ENCODE data around the gene APLP2.
"Not testable (repeated sequence)": the region's sequence is repeated elsewhere in the genome, so short reads cannot be mapped to it uniquely, and the experiment has no call there.

The APLP2 gene

DNA sequence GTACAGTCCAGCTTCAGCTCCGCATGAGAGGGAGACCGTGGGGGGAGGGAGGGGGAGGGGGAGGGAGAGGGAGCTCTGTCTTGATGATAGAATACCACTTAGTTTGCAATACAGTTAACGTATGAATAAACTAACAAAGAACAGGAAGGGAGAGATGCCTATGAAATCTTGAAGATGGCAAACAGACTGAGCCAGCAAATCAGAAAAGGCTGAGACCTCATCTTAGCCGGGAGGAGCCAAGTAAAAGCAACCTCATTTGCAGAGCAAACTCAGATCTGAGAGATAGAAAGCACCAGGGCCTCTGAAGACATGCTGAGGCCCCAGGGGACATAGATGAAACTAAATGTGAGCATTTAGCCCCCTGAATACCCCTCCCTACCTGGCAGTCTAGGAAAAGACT lies 23.0 kb downstream of the APLP2 start:
- DNase-seq, result no peak

DNA sequence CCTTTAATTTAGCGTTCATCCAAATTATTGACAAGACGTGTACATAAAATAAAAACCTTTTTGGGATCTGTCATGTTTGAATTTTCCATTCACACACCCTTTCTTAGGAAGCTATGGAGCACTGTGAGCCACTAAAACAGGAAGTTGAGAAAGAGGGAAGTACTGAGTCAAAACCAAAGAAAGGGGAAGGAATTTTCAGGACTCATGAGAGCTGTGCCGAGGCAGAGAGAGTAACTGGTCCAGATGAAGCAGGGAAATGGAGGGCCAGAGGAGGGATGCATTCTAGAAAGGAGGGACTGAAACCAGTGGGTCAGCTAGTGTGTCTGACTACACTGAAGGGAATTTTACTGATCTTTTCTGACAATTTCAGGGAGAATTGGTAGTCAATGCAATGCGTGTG lies 24.9 kb downstream of the APLP2 start:
- DNase-seq, result no peak

DNA sequence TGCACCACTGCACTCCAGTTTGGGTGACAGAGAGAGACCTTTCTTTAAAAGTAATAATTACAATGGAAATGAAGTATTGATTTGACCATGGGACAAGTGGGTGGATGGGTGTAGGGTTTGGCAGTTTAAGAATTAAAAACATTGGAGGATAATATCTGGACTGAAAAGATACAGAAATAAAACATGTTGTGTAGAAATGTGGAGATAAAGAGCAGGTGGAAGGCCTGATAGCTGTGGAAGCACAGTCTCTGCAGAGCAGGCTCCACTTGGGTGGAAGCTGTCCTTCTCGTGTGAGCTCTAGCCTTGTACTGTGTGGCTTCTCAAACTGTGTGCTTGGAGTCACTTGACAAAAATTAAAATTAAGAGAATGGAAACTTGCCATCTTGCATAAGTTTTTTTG lies 25.6 kb downstream of the APLP2 start:
- DNase-seq, result no peak

DNA sequence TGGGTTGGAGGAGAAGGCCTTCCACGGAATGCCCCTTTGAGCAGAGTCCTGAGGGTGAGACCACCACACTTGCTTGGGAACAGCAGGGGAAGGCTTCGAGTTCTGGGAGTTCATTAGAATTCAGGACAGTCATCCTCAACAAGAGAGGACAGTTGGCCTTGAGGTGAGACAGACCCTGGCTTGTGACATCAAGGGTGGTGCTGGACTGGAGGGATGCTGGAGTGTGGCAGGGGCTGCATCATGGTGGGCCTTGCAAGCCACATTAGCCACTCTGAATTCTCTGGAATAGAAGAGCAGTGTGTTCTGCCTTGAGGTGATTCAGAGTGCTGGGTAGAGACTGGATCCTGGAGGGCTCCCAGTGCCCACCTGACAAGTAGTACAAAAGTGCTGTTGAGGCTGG lies 26.3 kb downstream of the APLP2 start:
- DNase-seq, result no peak

DNA sequence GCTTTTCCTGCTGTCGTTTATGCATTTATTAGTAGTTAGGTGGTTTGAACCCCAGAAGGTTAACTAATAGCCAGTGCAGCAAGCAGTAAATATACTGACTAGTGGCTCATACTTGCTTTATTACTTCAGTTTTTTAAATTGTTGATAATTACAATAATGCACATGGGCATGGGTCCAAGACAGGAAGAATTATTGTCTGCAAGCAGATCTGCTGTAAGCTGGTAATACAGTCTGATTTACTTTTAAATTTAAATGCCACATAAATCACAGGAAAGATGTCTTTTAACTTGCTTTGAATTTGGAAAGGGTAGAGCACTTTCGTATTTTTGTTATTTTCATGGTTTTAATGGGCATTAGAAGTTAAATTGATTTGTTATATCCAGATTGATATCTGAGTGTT lies 27.1 kb downstream of the APLP2 start:
- no peak for DNase-seq

DNA sequence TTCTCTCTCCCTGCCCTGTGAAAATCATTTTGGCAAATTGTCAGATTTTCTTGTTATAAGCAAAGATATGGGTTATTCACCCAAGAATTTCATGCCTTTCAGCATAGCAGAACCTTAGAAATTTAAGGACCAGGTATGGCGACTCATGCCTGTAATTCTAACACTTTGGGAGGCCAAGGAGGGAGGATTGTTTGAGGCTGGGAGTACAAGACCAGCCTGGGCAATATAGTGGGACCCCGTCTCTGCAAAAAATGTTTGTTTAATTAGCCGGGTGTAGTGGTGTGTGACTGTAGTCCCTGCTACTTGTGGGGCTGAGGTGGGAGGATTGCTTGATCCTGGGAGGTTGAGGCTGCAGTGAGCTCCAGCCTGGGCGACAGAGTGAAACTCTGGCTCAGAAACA lies 27.6 kb downstream of the APLP2 start:
- no peak for DNase-seq

DNA sequence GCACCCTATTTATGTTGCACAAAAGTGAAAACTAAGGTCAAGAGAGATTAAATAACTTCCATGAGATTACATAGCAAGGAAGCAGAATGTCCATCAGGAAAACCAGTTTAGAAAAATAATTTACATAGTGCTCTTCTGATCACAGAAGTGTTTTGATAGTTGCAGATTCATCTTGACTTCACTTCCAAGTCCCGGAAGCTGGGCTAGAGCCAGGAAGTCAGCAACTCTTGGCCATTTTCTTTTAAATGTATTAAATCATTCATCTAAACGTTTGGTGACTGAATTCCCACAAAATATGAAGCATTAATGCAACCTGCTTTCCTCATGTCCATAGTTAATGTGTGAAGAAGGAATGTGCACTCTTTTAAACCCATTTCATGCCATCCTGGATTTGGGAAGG lies 29.7 kb downstream of the APLP2 start:
- no peak for DNase-seq

DNA sequence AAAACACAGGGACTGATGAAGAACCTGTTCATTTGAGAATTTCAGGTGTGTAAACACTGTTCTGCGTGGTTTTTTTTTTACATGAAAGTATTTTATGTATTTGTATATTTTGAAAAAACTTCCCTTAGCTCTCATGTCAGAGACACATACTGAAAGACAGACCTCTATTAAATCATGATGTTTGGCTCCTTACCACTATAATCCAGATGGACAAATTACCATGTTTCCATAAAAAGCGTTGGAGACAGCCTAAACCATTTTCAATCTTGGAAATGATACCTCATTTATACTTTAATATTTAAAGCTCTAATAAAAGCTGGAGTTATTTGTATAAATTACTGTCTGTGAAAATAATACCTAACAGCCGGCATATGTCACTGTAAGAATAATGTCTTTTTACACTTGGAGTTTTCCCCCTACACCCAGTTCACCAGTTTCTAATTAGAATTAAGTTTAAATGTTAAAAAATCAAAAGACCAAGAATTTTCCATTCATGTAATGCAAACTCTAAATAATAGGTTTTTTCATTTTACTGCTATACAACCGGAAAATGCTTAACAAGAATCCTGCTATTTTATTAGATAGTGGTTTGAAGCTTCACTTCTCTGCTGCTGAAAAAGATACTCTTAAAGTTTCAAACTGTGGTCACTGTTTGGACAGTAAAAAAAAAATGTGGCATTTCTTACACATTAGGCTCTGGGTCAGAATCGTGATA lies 30.8 kb downstream of the APLP2 start:
- DNase-seq, result no peak

DNA sequence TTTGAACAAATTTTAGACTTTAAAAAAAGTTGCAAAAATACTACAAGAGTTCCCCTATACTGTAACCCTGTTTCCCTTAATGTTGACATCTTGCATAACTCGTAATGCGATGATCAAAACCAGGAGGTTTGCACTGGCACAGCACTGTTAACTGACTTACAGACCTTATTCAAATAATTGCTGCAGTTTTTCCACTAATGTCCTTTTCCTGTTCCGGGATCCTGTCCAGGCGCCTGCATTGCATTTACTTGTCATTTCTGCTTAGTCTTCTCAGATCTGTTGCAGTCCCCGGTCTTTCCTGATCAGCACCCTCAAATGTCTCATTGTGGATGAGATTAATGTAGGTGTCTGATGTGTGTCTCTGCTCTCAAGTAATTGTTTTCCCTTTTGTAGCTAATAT lies 32.0 kb downstream of the APLP2 start:
- DNase-seq, result no peak

DNA sequence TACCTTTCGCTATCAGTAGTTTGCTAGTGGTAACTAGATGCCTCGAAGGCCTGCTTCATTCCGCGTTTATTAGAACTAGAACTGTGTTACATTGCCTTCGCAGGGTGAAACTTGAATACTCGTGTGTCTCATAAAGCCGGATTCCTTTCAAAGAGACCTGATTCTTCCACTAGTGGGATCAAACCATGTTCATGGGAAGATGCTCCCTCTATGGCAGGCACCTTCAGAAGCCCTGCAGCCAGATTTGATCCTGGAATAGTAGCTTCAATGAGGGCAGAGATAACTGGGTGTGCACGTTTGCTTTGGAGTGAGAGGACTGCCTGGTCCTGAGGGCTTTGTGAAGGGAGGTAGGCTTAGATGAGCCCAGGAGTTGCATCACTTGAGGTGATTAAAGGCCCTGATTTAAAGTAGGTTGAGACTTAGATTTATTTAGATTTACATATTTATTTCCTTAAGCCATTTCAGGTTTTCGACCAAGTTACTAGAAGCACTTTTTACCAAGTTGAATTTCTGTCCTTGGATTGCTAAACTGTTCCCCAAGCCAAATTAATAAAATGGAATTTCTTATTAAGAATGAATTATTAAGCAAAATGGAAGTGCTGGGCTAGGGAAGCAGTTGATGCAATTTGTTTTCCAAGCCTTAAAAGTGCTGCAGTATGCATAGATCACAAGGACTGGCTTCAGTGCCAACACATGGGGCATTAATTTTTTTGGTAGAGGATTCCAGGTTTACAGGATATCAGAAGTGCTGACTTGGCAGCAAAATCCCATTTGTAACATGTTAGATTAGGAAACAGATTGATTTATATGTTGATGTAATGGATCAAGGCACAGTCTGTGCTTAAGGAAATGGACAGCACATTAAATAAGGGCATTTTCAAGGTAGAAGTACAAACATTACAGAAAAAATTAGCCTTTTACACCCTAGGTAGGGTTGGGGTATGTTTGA lies 32.9 kb downstream of the APLP2 start:
- DNase-seq, result no peak

DNA sequence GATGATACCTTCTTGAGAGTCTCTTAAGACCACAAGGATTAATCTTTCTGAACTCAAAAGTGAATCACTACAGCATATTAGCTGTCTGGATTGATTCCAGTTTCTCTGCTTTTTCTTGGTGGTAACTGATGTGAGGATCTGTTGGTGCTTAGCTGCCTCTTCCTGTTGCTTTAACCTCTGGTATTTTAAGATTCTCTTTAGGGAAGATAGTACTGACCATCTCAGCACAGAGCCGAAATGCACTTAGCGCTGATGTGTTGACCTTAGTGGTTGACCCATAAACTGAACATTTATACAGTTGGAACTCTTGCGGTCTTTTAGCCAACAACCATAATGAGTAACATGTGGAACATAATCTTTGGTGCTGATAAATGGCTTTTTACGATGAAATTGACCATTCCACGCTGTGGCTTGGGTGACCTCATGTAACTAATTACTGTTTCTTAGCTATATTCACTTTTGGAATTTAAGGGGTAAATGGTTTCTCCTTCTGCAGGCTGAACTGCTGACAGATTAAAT lies 33.7 kb downstream of the APLP2 start:
- no peak for DNase-seq

DNA sequence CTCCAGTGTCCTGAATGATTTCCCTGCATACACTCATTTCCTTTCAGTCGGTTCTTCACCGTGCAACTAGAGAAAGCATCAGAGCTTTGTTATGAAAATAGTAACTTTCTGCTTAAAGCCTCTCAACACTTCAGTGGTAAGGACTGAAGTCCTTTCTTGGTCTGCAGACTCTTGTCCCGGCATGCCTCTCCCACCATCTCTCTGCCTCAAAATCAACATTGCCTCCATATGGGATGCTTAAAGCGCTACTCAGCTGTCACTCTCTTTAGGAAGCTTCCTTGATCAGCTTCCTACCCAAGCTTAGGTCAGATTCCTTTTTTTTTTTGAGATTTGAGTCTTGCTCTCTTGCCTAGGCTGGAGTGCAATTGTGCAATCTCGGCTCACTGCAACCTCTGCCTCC lies 36.7 kb downstream of the APLP2 start:
- no peak for DNase-seq

DNA sequence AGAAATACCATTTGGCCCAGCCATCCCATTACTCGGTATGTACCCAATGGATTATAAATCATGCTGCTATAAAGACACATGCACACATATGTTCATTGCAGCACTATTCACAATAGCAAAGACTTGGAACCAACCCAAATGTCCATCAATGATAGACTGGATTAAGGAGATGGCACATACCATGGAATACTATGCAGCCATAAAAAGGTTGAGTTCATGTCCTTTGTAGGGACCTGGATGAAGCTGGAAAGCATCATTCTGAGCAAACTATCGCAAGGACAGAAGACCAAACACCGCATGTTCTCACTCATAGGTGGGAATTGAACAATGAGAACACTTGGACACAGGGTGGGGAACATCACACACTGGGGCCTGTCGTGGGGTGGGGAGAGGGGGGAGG lies 39.0 kb downstream of the APLP2 start:
- not testable (repeated sequence) for DNase-seq

DNA sequence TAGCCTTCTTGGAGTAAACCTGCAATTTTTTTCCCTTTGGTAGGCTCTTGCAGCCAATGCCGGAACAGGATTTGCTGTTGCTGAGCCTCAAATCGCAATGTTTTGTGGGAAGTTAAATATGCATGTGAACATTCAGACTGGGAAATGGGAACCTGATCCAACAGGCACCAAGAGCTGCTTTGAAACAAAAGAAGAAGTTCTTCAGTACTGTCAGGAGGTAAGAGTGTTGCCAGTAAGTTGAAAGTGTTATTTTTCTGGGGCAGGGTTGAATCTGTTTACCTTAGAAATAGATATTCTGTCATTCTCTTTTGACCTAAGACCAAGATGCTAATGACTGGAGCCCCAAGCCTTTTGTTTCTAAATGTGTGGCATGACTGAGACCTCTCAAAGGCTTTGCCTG lies 39.7 kb downstream of the APLP2 start:
- DNase-seq, result no peak

DNA sequence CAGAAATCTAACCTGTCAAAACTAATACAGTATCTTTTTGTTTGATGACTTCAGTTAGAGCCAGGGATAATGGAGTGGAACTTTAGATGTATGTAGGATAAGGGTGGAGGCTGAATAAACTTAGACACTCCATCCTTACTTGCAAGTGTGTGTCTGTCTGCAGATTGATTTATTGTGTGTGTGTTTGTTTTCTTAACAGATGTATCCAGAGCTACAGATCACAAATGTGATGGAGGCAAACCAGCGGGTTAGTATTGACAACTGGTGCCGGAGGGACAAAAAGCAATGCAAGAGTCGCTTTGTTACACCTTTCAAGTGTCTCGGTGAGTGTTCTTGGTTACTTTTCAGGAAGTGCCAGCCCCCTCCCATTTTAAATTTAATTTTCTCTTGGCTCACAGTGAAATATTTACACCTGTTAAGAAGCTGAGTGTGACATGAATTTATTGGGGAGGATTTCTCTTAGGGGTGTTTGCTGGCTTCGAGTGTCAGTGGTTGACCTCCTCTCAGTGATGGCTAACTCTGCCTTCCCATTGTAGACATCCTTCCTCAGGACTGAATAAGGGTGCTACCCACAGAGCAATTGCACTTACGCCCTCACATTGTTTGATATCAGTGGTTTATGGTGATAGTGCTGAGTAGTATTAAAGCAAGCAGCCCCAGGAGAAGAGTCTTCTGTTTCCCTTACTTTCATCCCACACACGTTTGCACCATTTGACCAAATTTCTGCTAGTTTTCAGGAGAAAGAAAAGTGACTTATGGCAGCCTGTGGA lies 40.8 kb downstream of the APLP2 start:
- no peak for DNase-seq

DNA sequence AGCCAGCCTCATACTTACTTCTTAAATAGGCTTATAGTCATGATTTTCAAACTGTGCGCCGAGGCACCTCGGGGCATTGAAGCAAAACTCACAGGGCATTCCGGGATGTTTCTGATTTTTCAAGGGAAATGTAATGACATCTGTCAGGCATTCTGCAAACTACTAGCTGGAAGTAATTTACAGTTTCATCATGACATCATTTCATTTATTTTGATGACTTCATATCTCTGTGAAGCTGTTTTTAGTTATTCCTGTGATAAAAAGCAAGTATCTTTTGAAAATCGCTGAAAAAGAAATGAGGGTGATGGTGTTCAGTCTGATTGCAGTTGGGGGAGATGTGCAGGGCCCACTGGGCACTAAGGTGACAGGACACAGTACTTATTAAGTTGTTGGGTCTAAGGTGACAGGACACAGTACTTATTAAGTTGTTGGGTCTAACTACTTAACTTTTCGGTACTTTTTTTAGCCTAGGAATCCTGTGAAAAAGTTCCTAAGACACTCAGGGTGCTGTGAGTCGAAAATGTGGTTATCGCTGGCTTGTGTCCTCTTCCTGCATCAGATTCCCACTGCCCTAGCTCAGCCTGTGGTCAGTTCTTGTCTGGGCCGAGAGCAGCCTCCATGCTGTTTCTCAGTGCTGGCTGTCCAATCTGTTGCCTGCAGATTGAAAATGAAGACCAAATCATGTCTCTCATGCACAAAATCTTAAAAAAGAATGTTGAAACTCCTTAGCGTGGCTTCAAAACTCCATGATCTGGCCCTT lies 42.6 kb downstream of the APLP2 start:
- no peak for DNase-seq

DNA sequence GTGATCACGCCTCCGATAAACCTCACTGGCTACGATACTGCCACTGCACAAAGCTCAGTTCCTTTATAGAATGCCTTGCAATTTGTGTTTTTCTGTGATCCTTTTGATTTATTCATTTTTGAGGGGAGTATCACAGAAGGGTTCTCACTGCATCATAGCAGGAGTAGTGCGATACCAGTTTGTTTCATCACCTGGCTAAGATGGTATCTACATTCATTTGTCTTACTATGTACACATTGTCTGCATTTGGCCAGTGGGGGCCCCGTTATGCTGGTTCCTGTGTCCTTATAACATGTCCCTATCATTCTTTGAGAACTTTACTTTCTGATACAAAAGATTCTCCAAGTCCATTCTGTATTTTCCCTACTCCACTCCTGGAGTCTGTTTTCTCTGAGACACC lies 44.6 kb downstream of the APLP2 start:
- DNase-seq, result no peak

DNA sequence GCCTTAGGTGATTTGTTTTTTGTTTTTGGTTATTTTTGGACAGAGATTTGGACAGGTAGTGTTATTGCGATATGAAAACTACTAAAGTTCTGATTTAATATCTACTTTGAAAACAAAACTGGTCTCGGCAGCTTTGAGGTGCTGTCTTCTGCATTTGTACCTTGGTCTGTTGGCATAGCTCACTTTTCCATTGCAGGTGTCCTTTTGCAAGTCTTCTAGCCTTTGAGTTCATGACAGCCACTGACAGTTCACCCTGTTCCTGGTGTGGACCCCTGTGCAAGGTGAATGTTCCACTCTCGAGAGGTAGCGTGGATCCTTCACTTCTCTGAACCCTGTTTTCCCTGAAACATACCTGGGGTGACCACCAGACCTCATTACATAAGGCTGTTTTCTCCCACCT lies 45.0 kb downstream of the APLP2 start:
- no peak for DNase-seq

DNA sequence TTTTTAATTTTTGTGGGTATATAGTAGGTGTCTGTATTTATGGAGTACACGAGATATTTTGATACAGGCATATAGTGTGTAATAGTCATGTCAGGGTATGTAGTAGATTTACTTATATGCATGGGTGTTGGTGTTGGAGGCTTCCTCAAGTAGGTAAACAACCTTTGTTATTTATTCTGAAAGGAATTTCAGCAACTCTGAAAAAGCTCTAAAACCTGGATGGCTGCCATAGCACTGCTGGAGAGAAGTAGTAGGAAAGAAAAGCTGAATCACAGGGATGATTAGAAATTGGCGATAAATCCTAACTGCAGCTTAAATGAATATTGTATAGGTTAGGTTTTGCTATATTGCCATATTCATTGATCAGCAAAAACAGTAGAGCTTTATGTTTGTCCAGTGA lies 45.5 kb downstream of the APLP2 start:
- no peak for DNase-seq

DNA sequence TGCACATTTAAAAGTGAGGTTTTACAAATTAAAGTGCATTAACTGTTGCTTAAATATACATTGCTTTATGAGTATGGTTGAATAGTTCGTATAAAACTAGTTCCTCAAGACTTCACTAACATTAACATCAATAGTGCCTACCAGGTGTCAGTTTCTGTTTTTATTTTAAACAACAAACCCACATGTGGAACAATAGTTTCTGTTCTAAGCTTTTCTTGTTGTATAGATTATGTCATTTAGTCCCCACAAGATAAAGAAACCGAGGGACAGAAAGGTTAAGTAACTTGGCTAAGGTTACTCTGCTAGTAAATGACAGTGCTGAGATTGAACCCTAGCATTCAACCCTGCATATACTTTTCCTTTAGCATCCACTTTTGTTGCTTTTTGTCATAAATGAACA lies 48.5 kb downstream of the APLP2 start:
- no peak for DNase-seq

DNA sequence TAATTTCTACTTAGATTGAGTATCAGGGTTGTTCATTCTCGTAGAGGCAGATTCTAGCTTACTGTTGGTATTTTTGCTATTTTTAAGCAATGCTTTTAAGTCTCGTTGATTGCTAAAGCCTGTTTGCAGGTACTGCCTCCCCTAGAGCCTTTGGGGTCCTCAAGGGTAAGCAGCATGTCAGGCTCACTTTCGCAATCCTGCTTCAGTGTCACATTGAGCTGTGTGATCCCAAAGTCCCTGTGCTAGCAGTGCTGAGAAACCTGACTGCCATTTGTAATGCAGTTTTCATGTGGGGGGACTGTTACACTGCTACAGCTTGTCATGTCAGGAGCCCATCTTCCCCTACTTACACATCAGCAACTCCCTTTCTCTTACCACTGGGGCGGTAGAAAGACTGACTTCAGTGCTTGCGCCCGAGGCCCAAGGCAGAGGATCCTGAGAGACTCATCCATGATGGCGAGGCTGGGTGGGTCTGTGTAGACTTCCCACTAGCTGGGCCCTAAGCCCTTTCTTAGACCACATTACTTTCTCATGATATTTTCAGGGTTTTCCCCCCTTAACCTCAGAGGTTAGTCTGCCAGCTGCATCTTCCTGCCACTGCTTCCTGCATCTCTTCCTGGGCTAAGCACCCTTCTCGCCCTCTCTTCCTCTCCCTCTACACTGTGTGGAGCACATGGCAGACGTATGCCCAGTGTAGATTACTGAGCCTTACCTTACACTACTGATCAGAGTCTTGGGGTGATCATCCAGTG lies 49.1 kb downstream of the APLP2 start:
- DNase-seq, result no peak

DNA sequence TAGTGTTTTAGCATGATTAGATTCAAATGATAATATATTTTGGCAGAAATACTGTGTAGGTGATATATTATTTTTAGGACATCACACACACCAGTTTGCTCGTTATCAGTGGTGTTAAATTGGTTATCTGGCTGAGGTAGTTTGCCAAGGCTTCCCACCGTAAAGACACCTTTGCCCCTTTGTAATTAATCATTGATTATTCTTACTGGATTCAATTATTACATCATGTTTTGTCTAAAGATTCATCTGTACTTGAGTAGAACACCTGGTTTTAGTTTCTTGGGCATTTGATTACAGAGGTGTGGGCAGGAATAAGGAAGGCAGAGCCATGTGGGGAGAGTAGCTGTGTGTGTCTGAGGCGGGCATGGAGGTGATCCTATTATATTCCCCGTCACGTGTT lies 50.4 kb downstream of the APLP2 start:
- no peak for DNase-seq

Measured in activated gamma-delta T cell (primary cell).